GM18505 (cell line): ENCODE measurements around the gene RPS3A.

Experiments used
- ATAC-seq: cut with Tn5 transposase; IDR thresholded peaks from one replicate; pipeline ENCODE4 v1.9.1; 2021; ENCODE audit not compliant: unreplicated experiment
- POLR2A ChIP-seq: IDR thresholded peaks from 4 replicates; pipeline ENCODE4 v1.6.1; 2011; ENCODE audit warnings: borderline replicate concordance; ENCODE audit not compliant: insufficient read depth, insufficient read length; ENCODE audit errors: extremely low read depth

The RPS3A gene

GRCh38 chr4:151143811-151144210, 44.4 kb downstream of the RPS3A start:
- no peak for ATAC-seq
- TF ChIP-seq POLR2A = no peak

GRCh38 chr4:151144329-151145072, 45.1 kb downstream of the RPS3A start:
- ATAC-seq = no peak
- no peak for TF ChIP-seq POLR2A

- no peak for TF ChIP-seq POLR2A
- no peak for ATAC-seq
These were observed 47.6 kb downstream of the RPS3A start for GRCh38 chr4:151147000-151147399.

GRCh38 chr4:151148261-151148660, 48.8 kb downstream of the RPS3A start:
- ATAC-seq = no peak
- TF ChIP-seq POLR2A = no peak

- TF ChIP-seq POLR2A = no peak
- ATAC-seq = no peak
These were observed 51.6 kb downstream of the RPS3A start for GRCh38 chr4:151150821-151151580.

GRCh38 chr4:151152028-151152427, 52.6 kb downstream of the RPS3A start:
- no peak for TF ChIP-seq POLR2A
- ATAC-seq = no peak

GRCh38 chr4:151153585-151153984, 54.2 kb downstream of the RPS3A start:
- ATAC-seq = no peak
- TF ChIP-seq POLR2A = no peak
